Kidney glomerular epithelial cell (primary cell): Measurements from ENCODE around the gene PDGFD.

ENCODE experiments used
- DNase-seq: peaks from one replicate; lab custom pipeline; 2025; lab: John Stamatoyannopoulos, UW

The PDGFD gene

GRCh38 chr11:104164028-104164520 is at the start of gene PDGFD:
PDGFD (minus strand) TSS chr11:104164147.
- peak; percentile 63 for DNase-seq

GRCh38 chr11:104206936-104207335 is 43.0 kb upstream of the PDGFD start:
- no peak for DNase-seq

- DNase-seq = no peak
Measured at GRCh38 chr11:104205838-104206237, 41.9 kb upstream of the PDGFD start.

GRCh38 chr11:104200688-104201087 is 36.7 kb upstream of the PDGFD start:
- DNase-seq = no peak

GRCh38 chr11:104199053-104199452 is 35.1 kb upstream of the PDGFD start:
- no peak for DNase-seq

GRCh38 chr11:104198576-104198975 is 34.6 kb upstream of the PDGFD start:
- no peak for DNase-seq

- no peak for DNase-seq
Measured at GRCh38 chr11:104191124-104191523, 27.2 kb upstream of the PDGFD start.

- no peak for DNase-seq
Measured at GRCh38 chr11:104183593-104183992, 19.6 kb upstream of the PDGFD start.

- no peak for DNase-seq
Measured at GRCh38 chr11:104175769-104176168, 11.8 kb upstream of the PDGFD start.

GRCh38 chr11:104169091-104169490 is 5.1 kb upstream of the PDGFD start:
- no peak for DNase-seq

GRCh38 chr11:104165014-104165413 is 1.1 kb upstream of the PDGFD start:
- no peak for DNase-seq

GRCh38 chr11:104163100-104164027 is 583 bp downstream of the PDGFD start:
- DNase-seq = no peak

GRCh38 chr11:104161751-104162450 is 2.0 kb downstream of the PDGFD start:
- DNase-seq = no peak

- DNase-seq = no peak
Measured at GRCh38 chr11:104159356-104159755, 4.6 kb downstream of the PDGFD start.

- DNase-seq = no peak
Measured at GRCh38 chr11:104155375-104155774, 8.6 kb downstream of the PDGFD start.

- no peak for DNase-seq
Measured at GRCh38 chr11:104154296-104154695, 9.7 kb downstream of the PDGFD start.

- no peak for DNase-seq
Measured at GRCh38 chr11:104152941-104153505, 10.9 kb downstream of the PDGFD start.

GRCh38 chr11:104151404-104152204 is 12.3 kb downstream of the PDGFD start:
- no peak for DNase-seq

GRCh38 chr11:104148706-104149105 is 15.2 kb downstream of the PDGFD start:
- DNase-seq = no peak

- DNase-seq = peak; percentile 20
Measured at GRCh38 chr11:104148074-104148473, 15.9 kb downstream of the PDGFD start.

- no peak for DNase-seq
Measured at GRCh38 chr11:104146943-104147342, 17.0 kb downstream of the PDGFD start.

- no peak for DNase-seq
Measured at GRCh38 chr11:104146421-104146820, 17.5 kb downstream of the PDGFD start.
